HL-60 (cell line): ENCODE data around the gene SMG6.

Experiments
- DNase-seq, 2 experiments: peaks; one replicate each; pipeline ENCODE4 v3.0.0-alpha.2; 2010 to 2020; ENCODE audit warnings: low read depth in 1 of 2, low spot score in 1 of 2
- H3K27ac ChIP-seq: fragments of 250-450 bp; sonication (Bioruptor Pico); replicated peaks from 2 replicates; pipeline ENCODE4 v1.5.1; 2020; ENCODE audit warnings: mild to moderate bottlenecking, moderate library complexity
- H3K27me3 ChIP-seq: fragments of 250-450 bp; sonication (Bioruptor Pico); 2 replicates; pipeline ENCODE4 v1.5.1; 2021; ENCODE audit warnings: mild to moderate bottlenecking, moderate library complexity; ENCODE audit not compliant: insufficient read depth, poor library complexity, severe bottlenecking
- H3K4me3 ChIP-seq: replicated peaks from 2 replicates; pipeline ENCODE4 v1.5.1; 2011; ENCODE audit warnings: mild to moderate bottlenecking, control low read depth, low read length; ENCODE audit not compliant: insufficient read depth
- GABPA ChIP-seq: IDR thresholded peaks from 2 replicates; pipeline ENCODE4 v1.6.1; 2012; ENCODE audit warnings: low read depth
- POLR2AphosphoS5 ChIP-seq: IDR thresholded peaks from 2 replicates; pipeline ENCODE4 v1.6.1; 2012; ENCODE audit warnings: low read depth
- SPI1 ChIP-seq: IDR thresholded peaks from 2 replicates; pipeline ENCODE4 v1.6.1; 2012; ENCODE audit warnings: low read depth, mild to moderate bottlenecking, borderline replicate concordance
- TF ChIP-seq, protein P1 (sequence below): IDR thresholded peaks from 2 replicates; pipeline ENCODE4 v1.6.1; 2012; ENCODE audit warnings: low read depth; ENCODE audit not compliant: insufficient replicate concordance
- TF ChIP-seq, protein P2 (sequence below): IDR thresholded peaks from one replicate; pipeline ENCODE4 v1.5.1; 2011; ENCODE audit warnings: low read length, control low read depth, inconsistent platforms; ENCODE audit not compliant: insufficient read depth

Gene SMG6

DNA sequence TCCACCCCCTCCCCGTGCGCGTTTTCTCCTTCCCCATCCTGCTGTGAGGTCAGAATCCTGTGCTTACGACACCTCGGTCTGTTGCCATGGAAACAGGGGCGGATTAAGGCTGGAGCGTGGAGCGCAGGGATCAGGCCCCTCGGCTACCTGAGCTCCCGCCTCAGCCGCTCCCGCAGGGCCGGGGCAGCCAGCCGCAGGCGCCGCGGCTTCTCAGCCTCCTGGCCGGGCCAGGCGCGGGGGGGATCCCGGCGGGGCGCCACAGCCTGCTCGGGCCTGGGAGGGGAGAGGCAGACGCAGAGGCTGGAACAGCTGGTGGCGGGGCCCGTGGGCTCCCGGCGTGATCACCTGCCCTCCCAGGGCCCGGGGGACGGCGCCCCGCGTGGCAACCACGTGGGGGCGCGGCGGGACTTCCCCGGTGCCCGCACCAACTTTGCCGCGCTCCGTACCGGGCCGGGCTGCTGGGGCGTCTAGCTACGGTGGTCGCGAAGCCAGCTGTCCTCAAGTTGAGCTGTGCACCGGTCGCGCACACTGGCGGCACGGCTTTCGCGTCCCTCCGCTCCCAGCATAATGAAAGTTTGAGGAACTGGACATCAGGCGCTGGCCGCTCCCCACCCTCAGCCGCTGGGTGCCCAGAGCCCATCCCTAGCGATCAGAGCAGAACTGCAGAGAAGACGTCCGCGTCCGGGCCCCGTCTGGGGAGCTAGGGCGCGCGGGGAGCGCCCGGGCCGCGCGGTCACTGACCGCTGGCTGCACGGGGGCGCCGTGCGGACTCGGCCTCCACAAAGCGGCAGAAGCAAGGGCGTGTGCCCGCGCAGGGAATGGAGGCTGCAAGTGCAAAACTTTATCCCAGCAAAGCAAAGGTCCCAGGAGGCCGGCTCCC lies 279.7 kb downstream of the SMG6 start:
- peak overlapping the region; percentile 14 for H3K4me3 ChIP-seq
- H3K27ac ChIP-seq = no peak overlapping the region
- H3K27me3 ChIP-seq = peaks cover 8% of the 10 kb centered on the region
- no peak for TF ChIP-seq SPI1
- TF ChIP-seq, protein P1, sequence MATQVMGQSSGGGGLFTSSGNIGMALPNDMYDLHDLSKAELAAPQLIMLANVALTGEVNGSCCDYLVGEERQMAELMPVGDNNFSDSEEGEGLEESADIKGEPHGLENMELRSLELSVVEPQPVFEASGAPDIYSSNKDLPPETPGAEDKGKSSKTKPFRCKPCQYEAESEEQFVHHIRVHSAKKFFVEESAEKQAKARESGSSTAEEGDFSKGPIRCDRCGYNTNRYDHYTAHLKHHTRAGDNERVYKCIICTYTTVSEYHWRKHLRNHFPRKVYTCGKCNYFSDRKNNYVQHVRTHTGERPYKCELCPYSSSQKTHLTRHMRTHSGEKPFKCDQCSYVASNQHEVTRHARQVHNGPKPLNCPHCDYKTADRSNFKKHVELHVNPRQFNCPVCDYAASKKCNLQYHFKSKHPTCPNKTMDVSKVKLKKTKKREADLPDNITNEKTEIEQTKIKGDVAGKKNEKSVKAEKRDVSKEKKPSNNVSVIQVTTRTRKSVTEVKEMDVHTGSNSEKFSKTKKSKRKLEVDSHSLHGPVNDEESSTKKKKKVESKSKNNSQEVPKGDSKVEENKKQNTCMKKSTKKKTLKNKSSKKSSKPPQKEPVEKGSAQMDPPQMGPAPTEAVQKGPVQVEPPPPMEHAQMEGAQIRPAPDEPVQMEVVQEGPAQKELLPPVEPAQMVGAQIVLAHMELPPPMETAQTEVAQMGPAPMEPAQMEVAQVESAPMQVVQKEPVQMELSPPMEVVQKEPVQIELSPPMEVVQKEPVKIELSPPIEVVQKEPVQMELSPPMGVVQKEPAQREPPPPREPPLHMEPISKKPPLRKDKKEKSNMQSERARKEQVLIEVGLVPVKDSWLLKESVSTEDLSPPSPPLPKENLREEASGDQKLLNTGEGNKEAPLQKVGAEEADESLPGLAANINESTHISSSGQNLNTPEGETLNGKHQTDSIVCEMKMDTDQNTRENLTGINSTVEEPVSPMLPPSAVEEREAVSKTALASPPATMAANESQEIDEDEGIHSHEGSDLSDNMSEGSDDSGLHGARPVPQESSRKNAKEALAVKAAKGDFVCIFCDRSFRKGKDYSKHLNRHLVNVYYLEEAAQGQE = no peak
- DNase-seq = peak; percentile 62 to 72

DNA sequence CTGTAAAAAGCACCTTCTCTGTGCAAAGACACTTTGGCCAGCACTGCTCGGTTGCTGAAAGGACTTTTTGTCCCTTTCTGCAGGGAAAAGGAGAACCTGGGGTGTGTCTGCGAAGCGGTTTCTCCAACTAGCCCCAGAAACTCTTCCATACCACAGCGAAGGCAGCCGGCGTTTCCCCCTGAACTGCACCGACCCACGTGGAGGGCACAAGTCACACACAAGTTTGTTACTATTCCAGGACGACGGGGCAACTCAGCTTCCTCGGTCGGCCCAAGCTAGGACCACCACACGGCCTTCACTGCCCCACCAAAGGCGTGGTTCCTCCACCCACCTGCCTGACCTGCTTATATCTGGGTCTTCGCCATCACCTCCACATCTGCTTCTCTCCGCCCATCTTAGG lies 280.3 kb downstream of the SMG6 start:
- Histone ChIP-seq H3K27ac (no peak overlapping the region), H3K27me3 (peaks cover 8% of the 10 kb centered on the region), H3K4me3 (no peak overlapping the region)
- no peak for DNase-seq
- TF ChIP-seq, protein P2, sequence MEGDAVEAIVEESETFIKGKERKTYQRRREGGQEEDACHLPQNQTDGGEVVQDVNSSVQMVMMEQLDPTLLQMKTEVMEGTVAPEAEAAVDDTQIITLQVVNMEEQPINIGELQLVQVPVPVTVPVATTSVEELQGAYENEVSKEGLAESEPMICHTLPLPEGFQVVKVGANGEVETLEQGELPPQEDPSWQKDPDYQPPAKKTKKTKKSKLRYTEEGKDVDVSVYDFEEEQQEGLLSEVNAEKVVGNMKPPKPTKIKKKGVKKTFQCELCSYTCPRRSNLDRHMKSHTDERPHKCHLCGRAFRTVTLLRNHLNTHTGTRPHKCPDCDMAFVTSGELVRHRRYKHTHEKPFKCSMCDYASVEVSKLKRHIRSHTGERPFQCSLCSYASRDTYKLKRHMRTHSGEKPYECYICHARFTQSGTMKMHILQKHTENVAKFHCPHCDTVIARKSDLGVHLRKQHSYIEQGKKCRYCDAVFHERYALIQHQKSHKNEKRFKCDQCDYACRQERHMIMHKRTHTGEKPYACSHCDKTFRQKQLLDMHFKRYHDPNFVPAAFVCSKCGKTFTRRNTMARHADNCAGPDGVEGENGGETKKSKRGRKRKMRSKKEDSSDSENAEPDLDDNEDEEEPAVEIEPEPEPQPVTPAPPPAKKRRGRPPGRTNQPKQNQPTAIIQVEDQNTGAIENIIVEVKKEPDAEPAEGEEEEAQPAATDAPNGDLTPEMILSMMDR = no peak
- TF ChIP-seq GABPA (no peak), POLR2AphosphoS5 (no peak), SPI1 (no peak)
- TF ChIP-seq, protein P1 = no peak

DNA sequence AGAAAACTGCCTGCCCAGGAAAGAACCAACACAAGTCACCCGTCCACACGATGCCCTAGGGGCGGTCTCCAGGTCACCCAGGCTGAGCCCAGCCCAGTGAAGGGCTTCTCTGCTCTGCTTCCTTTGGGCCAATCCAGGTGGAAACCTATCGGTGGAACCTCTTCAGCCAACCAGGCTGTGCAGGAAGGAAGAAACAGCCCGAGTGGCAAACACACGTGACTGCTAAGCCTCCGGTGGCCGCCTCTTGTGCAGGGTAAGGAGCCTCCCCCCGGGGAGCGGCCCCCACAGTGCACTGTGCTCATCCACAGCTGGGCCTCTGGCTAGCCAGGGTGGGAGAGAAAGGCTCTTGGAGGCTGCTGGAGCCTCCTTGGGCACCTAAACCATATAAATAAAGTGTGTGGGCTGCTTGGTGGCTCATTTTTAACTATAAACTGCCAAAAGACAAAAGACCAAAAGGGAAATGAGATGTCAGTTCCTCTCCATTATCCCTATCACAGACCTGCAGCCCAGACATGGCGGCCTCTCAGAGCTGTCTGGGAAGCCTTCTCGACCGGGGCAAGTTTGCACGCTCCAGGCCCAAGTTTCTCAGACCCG lies 280.8 kb downstream of the SMG6 start:
- TF ChIP-seq POLR2AphosphoS5 (no peak), SPI1 (no peak), GABPA (no peak)
- TF ChIP-seq, protein P1 = no peak
- TF ChIP-seq, protein P2 = no peak
- Histone ChIP-seq H3K27ac (no peak overlapping the region), H3K4me3 (no peak overlapping the region), H3K27me3 (peaks cover 8% of the 10 kb centered on the region)
- no peak for DNase-seq
